K562 (cell line): ENCODE measurements around the gene ZNRF2. TPM values are rescaled to one million over a fixed set of nuclear protein-coding genes. Genes with fewer than 3 reads are reported as not detected.
A peak's percentile ranks its signal among the peaks of the same experiment; 100 is the strongest.

Source experiments
- CBFA2T2 ChIP-seq: fragments of 450-650 bp; conservative IDR thresholded peaks from 2 replicates; pipeline ENCODE4 v1.6.1; 2017; ENCODE audit warnings: mild to moderate bottlenecking
- CEBPB ChIP-seq: fragments of 450-650 bp; IDR thresholded peaks from 2 replicates; pipeline ENCODE4 v1.6.1; 2016; ENCODE audit warnings: missing genetic modification characterization, missing compliant biosample characterization
- ETV6 ChIP-seq, 3 experiments: fragments of 150-350 bp in 1 of 3; sonication (generic) in 1 of 3; formaldehyde crosslinking in 1 of 3; IDR thresholded peaks; 2 replicates each; pipeline versions ENCODE4 v1.6.1 to v1.8.0; 2014 to 2022; ENCODE audit warnings: borderline replicate concordance in 2 of 3, low read depth in 2 of 3, antibody characterized with exemption in 1 of 3, low read length in 1 of 3, mild to moderate bottlenecking in 1 of 3, missing genetic modification reagents in 1 of 3
- HCFC1 ChIP-seq: IDR thresholded peaks from 2 replicates; pipeline ENCODE4 v1.6.1; 2012; ENCODE audit warnings: low read depth, low read length, improper control_type of control experiment
- KDM1A ChIP-seq, 2 experiments: fragments of 450-650 bp; IDR thresholded peaks; 2 replicates each; pipeline ENCODE4 v1.6.1; 2016; ENCODE audit warnings: mild to moderate bottlenecking in 2 of 2
- NFIX ChIP-seq: fragments of 250-450 bp; sonication (Bioruptor Pico); IDR thresholded peaks from 2 replicates; pipeline ENCODE4 v1.4.0; 2020; ENCODE audit warnings: low read depth, mild to moderate bottlenecking, moderate library complexity
- PHF8 ChIP-seq: fragments of 200-600 bp; sonication (generic); IDR thresholded peaks from 2 replicates; pipeline ENCODE4 v1.6.1; 2012; ENCODE audit warnings: mixed run types, mild to moderate bottlenecking, inconsistent platforms, low read length, moderate library complexity, borderline replicate concordance
- POLR2AphosphoS2 ChIP-seq: IDR thresholded peaks from 2 replicates; pipeline ENCODE4 v1.6.1; 2012; ENCODE audit warnings: low read length, improper control_type of control experiment
- RHOXF2B ChIP-seq: fragments of 250-450 bp; sonication (Bioruptor Pico); conservative IDR thresholded peaks from 2 replicates; pipeline ENCODE4 v1.5.1; 2021
- TRIM28 ChIP-seq: fragments of 450-650 bp; IDR thresholded peaks from 2 replicates; pipeline ENCODE4 v1.6.1; 2017
- polyA plus RNA-seq, 8 experiments: library from polyadenylated mRNA; depleted of rRNA in 4 of 8; stranded (reverse) in 5 of 8; unstranded in 3 of 8; fragments of >200 nt; fragmentation: Nextera tagmentation in 2 of 8; fragmentation: Illumina TruSeq in 1 of 8; extraction: Ambion mirVana in 2 of 8; extraction: Trizol in 1 of 8; gene quantifications; 2 replicates each; pipeline versions ENCODE4 v1.2.1 to v1.2.3, GENCODE V29; 2011 to 2014; ENCODE audit warnings: inconsistent platforms in 1 of 8, missing spikeins in 1 of 8
- total RNA-seq, 7 experiments: library from RNA; depleted of rRNA in 6 of 7; stranded (reverse); fragments of >200 nt in 6 of 7; fragmentation: Illumina TruSeq in 2 of 7; extraction: Trizol in 2 of 7; gene quantifications; 2 replicates each; pipeline versions ENCODE4 v1.2.1 to v1.2.3, GENCODE V29; 2011 to 2021; ENCODE audit warnings: low replicate concordance in 1 of 7
- TF ChIP-seq, protein P1 (sequence below): fragments of 250-450 bp; sonication (Bioruptor Pico); IDR thresholded peaks from 2 replicates; pipeline ENCODE4 v1.4.0; 2020; ENCODE audit warnings: mild to moderate bottlenecking, moderate library complexity, borderline replicate concordance
- TF ChIP-seq, protein P2 (sequence below): sonication (generic); formaldehyde crosslinking; IDR thresholded peaks from 2 replicates; pipeline ENCODE4 v1.8.1; 2023; ENCODE audit warnings: mild to moderate bottlenecking, missing genetic modification reagents
- TF ChIP-seq, protein P3 (sequence below): fragments of 250-450 bp; sonication (Bioruptor Pico); IDR thresholded peaks from 2 replicates; pipeline ENCODE4 v1.4.0; 2020; ENCODE audit warnings: mild to moderate bottlenecking
- TF ChIP-seq, protein P4 (sequence below): fragments of 250-450 bp; sonication (Bioruptor Pico); IDR thresholded peaks from 2 replicates; pipeline ENCODE4 v1.5.0; 2020; ENCODE audit warnings: mild to moderate bottlenecking, borderline replicate concordance
- TF ChIP-seq, protein P5 (sequence below), 2 experiments: fragments of 200-800 bp in 1 of 2; sonication (Bioruptor generic) in 1 of 2; sonication (generic) in 1 of 2; formaldehyde crosslinking in 1 of 2; IDR thresholded peaks in 1 of 2; conservative IDR thresholded peaks in 1 of 2; 2 replicates each; pipeline versions ENCODE4 v1.5.0 to v1.6.1; 2016 to 2020; ENCODE audit warnings: missing compliant biosample characterization in 1 of 2, missing genetic modification characterization in 1 of 2, missing genetic modification reagents in 1 of 2

ZNRF2 gene
- total and polyA plus RNA-seq, 9 of the 15 experiments (the other 6 are each of a cell fraction or from before 2014, with no cell fraction given): 1.1 to 13.9 (median 5.5) TPM

DNA sequence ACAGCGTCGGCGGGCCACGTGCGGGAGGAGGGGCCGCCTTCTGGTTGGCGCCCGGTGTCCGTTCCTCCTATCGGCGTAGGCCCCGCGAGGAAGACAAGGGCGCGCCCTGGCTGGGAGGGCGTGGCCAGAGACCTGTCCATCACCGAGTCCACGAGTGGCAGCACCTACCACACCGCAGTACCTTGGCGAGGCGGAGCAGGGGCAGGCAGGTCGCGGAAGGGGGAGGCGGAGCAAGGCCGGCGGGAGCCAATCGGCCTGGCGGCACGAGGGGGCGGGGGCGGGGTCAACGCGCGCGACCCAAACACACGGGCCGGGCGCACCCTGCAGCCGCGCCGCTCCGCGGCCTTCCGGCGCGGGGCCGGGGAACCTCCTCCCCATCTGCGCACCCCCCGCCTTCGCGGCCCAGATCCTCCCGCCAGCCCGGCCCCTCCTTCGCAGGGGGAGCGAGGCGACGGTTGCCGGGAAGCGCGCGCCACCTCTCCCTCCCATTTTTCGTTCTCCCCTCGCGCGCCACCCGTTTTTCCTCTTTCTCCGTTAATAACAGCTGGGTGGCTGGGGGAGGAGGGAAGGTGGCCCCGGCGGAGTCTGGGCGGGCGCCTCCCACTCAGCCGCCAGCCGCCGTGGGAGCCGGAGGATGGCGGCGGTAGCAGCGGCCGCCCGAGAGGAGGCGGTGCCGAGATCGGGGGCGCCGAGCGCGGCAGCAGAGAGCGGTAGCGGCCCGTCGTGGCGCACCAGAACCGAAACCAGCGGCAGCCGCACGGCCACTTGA is at the start of gene ZNRF2 (continued):
- TF ChIP-seq NFIX (CRISPR knock-in tag) (no peak), ETV6 (IDR thresholded peaks at IDR 0.05; ENCODE audit: borderline replicate concordance in 1 of 2, low read depth in 2 of 2, low read length in 1 of 2) (no peak), ETV6 (CRISPR knock-in tag; IDR thresholded peaks at IDR 0.05; ENCODE audit: borderline replicate concordance) (peak; percentile 20; the same call in 1 of the 2 replicates), KDM1A (IDR thresholded peaks at IDR 0.05) (no peak), CEBPB (tag) (no peak), TRIM28 (no peak), RHOXF2B (CRISPR knock-in tag) (no peak), PHF8 (no peak; the same call in 1 of the 2 replicates), CBFA2T2 (no peak), POLR2AphosphoS2 (no peak), HCFC1 (no peak)
- TF ChIP-seq, protein P1, sequence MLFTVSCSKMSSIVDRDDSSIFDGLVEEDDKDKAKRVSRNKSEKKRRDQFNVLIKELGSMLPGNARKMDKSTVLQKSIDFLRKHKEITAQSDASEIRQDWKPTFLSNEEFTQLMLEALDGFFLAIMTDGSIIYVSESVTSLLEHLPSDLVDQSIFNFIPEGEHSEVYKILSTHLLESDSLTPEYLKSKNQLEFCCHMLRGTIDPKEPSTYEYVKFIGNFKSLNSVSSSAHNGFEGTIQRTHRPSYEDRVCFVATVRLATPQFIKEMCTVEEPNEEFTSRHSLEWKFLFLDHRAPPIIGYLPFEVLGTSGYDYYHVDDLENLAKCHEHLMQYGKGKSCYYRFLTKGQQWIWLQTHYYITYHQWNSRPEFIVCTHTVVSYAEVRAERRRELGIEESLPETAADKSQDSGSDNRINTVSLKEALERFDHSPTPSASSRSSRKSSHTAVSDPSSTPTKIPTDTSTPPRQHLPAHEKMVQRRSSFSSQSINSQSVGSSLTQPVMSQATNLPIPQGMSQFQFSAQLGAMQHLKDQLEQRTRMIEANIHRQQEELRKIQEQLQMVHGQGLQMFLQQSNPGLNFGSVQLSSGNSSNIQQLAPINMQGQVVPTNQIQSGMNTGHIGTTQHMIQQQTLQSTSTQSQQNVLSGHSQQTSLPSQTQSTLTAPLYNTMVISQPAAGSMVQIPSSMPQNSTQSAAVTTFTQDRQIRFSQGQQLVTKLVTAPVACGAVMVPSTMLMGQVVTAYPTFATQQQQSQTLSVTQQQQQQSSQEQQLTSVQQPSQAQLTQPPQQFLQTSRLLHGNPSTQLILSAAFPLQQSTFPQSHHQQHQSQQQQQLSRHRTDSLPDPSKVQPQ: no peak
- TF ChIP-seq, protein P2, sequence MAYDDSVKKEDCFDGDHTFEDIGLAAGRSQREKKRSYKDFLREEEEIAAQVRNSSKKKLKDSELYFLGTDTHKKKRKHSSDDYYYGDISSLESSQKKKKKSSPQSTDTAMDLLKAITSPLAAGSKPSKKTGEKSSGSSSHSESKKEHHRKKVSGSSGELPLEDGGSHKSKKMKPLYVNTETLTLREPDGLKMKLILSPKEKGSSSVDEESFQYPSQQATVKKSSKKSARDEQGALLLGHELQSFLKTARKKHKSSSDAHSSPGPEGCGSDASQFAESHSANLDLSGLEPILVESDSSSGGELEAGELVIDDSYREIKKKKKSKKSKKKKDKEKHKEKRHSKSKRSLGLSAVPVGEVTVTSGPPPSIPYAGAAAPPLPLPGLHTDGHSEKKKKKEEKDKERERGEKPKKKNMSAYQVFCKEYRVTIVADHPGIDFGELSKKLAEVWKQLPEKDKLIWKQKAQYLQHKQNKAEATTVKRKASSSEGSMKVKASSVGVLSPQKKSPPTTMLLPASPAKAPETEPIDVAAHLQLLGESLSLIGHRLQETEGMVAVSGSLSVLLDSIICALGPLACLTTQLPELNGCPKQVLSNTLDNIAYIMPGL (CRISPR knock-in tag): peak; percentile 85; the same call in 1 of the 2 replicates
- TF ChIP-seq, protein P3, sequence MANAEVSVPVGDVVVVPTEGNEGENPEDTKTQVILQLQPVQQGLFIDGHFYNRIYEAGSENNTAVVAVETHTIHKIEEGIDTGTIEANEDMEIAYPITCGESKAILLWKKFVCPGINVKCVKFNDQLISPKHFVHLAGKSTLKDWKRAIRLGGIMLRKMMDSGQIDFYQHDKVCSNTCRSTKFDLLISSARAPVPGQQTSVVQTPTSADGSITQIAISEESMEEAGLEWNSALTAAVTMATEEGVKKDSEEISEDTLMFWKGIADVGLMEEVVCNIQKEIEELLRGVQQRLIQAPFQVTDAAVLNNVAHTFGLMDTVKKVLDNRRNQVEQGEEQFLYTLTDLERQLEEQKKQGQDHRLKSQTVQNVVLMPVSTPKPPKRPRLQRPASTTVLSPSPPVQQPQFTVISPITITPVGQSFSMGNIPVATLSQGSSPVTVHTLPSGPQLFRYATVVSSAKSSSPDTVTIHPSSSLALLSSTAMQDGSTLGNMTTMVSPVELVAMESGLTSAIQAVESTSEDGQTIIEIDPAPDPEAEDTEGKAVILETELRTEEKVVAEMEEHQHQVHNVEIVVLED: peak; percentile 47; the same call in 1 of the 2 replicates
- TF ChIP-seq, protein P4, sequence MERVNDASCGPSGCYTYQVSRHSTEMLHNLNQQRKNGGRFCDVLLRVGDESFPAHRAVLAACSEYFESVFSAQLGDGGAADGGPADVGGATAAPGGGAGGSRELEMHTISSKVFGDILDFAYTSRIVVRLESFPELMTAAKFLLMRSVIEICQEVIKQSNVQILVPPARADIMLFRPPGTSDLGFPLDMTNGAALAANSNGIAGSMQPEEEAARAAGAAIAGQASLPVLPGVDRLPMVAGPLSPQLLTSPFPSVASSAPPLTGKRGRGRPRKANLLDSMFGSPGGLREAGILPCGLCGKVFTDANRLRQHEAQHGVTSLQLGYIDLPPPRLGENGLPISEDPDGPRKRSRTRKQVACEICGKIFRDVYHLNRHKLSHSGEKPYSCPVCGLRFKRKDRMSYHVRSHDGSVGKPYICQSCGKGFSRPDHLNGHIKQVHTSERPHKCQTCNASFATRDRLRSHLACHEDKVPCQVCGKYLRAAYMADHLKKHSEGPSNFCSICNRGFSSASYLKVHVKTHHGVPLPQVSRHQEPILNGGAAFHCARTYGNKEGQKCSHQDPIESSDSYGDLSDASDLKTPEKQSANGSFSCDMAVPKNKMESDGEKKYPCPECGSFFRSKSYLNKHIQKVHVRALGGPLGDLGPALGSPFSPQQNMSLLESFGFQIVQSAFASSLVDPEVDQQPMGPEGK (CRISPR knock-in tag): no peak
- TF ChIP-seq, protein P5, sequence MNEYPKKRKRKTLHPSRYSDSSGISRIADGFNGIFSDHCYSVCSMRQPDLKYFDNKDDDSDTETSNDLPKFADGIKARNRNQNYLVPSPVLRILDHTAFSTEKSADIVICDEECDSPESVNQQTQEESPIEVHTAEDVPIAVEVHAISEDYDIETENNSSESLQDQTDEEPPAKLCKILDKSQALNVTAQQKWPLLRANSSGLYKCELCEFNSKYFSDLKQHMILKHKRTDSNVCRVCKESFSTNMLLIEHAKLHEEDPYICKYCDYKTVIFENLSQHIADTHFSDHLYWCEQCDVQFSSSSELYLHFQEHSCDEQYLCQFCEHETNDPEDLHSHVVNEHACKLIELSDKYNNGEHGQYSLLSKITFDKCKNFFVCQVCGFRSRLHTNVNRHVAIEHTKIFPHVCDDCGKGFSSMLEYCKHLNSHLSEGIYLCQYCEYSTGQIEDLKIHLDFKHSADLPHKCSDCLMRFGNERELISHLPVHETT (CRISPR knock-in tag; conservative IDR thresholded peaks at IDR 0.05 in 1 of 2, IDR thresholded peaks at IDR 0.05 in 1 of 2): peak in 1 of 2 experiments; percentile 99; a peak in 2 of 4 replicates
